CMK (cell line): ENCODE measurements around the gene ANG.

Experiments
- DNase-seq: peaks from one replicate; pipeline ENCODE4 v3.0.0-alpha.2; 2010; ENCODE audit warnings: low read depth

ANG gene

DNA sequence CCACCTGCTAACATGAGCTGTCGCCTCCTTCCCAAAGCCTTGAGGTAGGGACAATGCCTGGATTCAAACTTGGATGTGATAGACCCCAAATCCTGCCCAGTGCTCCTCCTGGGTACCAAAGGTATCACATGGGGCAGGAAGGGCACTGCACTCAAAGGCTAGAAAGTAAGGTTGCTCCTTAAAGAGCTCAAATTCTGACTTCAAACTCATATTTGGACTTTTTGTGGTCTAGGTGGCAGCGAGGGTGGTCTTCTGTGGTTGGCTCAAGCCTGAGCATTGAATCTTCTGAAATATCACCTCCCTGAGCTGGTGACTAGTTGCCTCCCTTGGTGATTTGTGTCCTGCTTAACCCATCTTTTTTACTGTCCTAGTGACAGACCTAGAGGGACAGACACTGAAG lies 12.5 kb upstream of the ANG start:
- DNase-seq: no peak

DNA sequence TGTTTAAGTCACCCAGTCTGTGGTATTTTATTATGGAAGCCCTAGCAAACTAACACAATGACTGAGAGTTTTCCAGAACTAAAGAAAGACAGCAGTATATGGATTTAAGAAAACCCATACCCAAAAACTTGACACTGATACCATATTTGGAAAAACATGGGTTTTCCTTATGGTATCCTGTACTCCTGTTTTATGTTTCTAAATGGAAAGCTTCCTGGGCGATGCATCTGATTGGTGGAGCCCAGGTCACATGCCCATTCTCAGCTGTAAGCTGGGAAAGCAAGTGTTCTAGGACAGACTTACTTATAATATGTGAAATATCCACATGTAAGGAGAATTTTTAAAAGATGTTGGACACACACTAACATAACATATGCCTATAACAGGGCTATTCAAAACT lies 8.7 kb upstream of the ANG start:
- DNase-seq: no peak

GRCh38 chr14:20680363-20680762 lies 8.2 kb upstream of the ANG start:
- no peak for DNase-seq

GRCh38 chr14:20680843-20681347 lies 7.7 kb upstream of the ANG start:
- no peak for DNase-seq

GRCh38 chr14:20681348-20682126 lies 7.0 kb upstream of the ANG start:
- peak; percentile 63 for DNase-seq

DNA sequence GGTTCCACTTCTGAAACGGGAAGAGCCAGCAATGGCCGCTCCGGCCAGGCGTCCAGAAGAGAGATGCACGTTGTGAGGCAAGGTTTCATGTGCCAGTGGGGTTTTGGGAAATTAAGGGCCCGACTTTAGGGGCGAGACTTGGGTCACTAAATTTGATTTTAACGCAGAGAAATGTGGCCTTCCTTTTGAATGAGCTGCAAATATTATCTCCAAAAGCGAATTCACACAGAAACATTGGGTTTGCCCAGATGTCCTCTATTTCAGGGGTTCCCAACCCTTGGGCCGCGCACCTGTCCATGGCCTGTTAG lies 6.5 kb upstream of the ANG start:
- no peak for DNase-seq

GRCh38 chr14:20682435-20683124 lies 6.0 kb upstream of the ANG start:
- DNase-seq: peak; percentile 44

DNA sequence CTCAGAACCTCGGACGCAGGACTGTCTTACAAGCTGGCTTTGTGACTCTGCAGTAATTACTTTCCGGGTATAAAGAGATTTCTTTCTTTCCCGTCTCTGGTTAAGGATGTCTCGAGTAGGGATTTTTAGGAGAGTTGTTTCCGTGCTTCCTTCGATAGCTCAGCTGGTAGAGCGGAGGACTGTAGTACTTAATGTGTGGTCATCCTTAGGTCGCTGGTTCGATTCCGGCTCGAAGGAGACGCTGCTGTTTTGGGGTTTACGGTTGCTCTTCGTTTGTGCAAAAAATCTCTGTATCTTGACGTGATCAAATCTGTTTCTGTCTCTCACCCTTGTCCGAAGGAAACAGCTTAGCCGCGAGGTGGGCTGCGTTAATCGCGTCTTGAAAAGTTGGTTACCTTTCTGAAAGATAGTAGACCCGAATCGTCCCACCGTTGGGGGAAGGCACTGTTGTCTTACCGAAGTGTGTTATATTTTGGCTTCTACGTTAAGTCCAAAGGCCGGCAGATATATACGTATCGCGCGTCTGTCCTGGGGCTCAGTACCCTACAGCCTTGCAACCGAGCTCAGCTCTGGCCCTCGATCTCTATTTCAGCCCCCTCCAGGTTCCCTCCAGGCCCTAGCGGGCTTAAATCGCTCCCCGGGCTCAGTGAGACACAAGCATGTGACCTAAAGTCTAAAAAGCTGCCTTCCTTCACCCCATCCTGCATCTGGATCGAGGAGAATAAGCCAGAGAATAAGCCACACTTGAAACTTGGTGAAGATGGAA lies 5.3 kb upstream of the ANG start:
- peak; percentile 91 for DNase-seq

DNA sequence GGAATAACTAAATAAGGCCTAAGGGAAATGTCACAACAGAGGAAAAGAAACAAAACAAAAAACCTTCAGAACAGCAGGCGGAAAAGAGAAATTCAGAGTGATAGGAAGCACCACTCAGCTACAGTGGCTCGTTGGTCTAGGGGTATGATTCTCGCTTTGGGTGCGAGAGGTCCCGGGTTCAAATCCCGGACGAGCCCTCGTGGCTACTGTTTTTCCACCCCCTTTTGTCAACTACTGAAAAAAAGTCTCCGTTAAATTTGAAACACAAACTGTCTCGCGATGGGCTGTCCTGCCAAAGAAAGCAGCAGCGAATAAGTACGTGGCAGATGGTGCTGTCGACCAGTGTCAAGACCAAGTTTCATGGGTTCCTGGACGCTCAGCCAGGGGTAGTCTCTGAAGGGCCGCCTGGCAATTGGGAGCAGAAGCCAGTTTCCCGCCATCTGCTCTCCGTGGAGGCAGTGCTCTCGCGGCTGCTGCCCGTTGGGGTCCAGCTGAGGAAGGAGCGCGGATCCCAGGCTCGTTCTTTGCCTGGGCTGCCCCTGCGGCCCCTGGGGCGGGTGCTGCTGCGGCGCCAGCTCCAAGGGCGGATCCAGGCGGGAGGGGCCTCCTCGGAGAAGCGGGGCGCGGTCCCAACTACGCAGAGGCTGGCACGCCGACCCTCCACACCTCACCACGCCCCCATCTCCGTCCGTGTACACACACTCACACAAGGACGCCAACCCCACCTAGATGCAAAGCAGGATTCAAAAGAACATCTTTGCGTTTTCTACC lies 4.5 kb upstream of the ANG start, which contains the start of gene RNASE4:
TSS of gene RNASE4 (plus strand) at position 670 of the 771 bp plus-strand sequence. CDS start 14,812 bp downstream, outside the sequence.
- peak; percentile 68 for DNase-seq

- no peak for DNase-seq
Observed at GRCh38 chr14:20684662-20685456, 3.7 kb upstream of the ANG start.

DNA sequence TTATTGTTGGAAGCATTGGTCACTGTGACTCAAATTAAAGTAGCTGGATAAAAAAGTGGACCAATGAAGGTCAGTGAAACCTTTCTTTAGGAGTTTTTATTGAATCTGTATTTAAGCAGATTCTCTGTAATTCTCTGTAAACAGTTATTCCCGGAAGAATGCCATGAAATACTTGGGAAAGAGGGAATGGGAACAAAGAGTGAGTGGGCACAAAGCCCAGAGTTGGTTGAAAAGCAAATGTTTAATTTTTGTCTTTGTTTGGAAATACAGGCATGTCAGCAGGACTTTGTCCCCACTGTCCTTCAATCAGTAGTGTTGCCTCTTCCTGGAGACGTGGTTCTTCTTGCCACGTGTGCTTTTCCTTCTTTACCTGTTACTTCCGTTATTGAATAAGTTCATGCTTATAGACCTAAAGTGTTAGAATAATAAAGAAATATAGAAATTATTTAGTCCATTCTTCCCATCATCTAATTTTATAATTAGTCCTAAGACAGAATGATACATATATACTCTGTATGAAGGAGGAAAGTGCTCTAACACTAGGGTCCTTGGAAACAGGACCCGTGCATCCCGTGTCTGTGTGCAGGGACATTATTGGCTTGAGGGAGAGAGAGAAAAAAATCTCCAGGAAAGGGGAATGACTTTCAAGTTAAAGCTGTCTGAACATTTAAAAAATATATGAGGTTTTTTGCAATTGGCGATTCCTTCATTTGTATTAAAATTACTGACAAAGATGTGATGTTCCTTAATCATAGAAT lies 2.0 kb upstream of the ANG start:
- no peak for DNase-seq

DNA sequence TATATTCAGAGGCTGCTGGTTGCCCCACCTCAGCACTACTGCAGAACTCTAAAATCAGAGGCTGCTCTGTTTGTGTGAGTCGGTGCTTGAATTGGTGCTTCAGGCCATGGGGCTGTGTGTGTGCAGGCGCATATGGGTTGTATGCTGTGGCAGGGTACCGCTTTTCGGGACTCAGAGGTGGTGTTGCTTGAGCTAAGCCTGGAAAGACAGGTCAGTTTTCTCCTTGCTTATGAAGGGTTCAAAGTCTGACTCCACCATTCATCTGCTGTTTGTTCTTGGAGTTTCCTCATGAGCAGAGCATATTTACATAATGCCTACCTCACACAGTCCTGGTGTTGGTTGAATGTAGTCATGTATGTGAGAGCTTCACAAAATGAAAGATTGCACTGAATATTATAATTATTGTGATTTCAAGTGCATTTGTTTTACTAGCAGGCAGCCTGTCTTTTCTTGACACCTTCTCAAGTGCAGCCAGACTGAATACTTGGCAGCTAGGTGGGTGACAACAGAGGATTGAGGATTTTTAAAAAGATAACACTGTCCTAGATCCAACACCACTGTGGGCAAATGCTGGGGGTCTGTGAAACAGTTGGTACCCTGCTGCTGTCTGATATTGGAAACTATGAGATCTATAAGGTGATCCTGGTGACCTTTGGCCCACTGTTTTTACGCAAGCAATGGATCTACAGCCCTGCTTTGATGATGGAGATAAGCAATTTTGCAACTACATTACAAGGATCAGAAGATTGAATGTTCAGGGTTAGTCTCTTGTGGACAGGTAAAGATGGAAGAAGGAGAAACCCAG lies 1.0 kb upstream of the ANG start:
- no peak for DNase-seq

- DNase-seq: no peak
Observed at GRCh38 chr14:20690848-20691640, 2.5 kb downstream of the ANG start.

GRCh38 chr14:20692116-20692751 lies 3.7 kb downstream of the ANG start:
- no peak for DNase-seq

DNA sequence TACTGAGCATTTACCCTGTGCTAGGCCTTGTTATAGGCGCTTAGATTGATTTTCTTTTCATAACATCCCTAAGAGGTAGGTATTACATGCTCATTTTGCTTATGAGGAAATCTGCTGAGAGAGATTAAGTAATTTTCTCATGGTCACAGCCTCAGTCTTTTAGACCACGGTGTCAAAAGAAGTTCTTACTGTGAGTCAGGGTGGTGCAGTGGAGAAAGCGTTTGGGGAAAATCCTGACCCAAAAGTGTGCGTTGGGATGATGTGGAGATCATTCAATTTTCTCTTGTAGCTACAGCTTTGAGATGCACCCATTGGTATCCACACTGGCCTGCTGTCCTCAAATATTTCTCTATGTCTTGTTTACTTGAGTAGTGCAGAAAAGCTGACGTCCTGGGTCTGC lies 8.2 kb downstream of the ANG start:
- DNase-seq: no peak

DNA sequence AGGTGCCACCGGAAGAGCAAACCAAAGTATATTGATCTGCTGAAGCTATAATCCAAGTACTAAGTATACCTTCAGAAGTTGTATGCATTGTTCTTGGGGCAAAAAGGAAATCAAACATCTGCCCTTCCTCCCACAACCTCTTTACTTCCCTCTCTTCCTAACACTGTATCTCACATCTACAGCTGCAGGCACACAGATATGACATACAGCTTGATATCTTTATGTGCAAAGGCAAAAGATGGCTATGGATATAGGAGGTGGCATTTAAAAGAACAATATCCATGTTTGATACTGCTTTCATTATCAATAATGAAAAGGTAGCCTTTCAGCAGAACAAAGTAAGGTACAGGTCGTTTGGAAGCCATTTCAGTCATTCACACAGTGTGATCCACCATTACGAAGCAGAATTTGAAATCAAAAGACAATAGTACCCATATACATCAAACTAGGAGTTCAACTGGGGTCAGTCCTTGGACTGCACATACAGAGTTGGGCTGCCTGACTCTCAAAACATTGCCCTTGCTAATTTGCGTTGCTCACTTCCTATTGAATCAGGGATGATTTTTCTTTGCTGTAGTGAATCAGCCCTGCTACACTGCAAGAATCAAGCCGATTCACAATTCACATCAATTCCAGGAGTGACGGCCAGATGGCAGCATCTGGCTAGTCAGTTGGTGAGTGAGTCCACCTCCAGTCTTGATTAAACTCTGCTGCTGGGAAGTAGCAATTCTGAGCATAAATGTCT lies 8.9 kb downstream of the ANG start:
- no peak for DNase-seq

- DNase-seq: no peak
Observed at GRCh38 chr14:20698018-20698329, 9.4 kb downstream of the ANG start.

- no peak for DNase-seq
Observed at GRCh38 chr14:20698934-20699333, 10.4 kb downstream of the ANG start.
